HG03378 (cell line): ENCODE measurements around the gene ANO1.

Experiments
- ATAC-seq: cut with Tn5 transposase; IDR thresholded peaks from one replicate; pipeline ENCODE4 v1.9.1; 2021; ENCODE audit warnings: mild to moderate bottlenecking, moderate library complexity; ENCODE audit not compliant: unreplicated experiment

The ANO1 gene

DNA sequence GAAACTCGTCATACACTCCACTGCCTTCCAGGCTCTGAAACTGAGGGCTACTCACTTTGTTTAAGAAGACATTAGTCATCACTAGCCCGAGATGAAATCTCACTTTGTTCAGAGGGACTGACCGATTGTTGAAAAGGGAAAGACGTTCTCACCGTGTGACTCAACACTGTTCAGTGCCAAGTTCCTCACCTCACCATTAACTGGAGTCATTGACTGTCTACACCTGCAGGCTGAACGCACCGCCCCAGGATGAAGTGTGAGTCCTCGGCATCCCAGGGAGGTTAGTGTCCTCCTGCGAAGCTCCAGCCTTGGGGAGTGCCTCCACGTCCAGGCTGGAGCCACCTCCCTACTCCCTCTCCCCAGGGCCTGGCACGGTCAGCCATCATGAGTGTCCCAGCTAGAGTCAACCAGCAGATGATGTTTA, 155.4 kb downstream of the ANO1 start:
- ATAC-seq, result no peak

DNA sequence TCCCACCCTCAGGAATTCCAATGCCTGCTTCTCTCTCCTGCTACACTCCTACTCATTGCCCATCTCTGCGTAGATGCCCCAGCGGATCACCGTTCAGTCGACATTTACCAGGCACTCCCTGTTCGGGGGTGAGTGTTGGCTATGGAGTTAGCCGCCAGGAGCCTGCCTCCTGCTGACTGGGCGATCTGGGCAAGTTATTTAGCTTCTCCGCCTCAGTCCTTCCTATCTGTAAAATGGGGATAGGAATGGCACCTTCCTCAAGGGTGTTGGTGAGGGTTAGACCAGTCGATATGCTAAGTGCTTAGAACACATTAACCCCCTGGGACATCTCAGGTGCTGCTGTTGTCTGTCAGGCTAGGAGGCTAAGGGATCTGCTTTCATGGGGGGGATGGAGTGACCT, 155.8 kb downstream of the ANO1 start:
- no peak for ATAC-seq
